GM23248 (cell line): ENCODE results near the gene TMEM237.

Experiments used
- EZH2 ChIP-seq: fragments of 200-600 bp; sonication (generic); IDR thresholded peaks from 2 replicates; pipeline ENCODE4 v1.6.1; 2018; ENCODE audit warnings: antibody characterized with exemption, mild to moderate bottlenecking; ENCODE audit not compliant: insufficient read depth, poor library complexity, severe bottlenecking
- EZH2phosphoT487 ChIP-seq: fragments of 200-600 bp; sonication (generic); IDR thresholded peaks from 2 replicates; pipeline ENCODE4 v1.6.1; 2018; ENCODE audit warnings: antibody characterized with exemption, moderate library complexity, mild to moderate bottlenecking, low read depth; ENCODE audit not compliant: insufficient read depth

GRCh38 chr2:201642086-201642578 lies 1.2 kb downstream of the TMEM237 start:
- no peak for TF ChIP-seq EZH2
- TF ChIP-seq EZH2phosphoT487 = no peak
